ENCODE data around the gene KCNAB1. TPM values are rescaled to one million over a fixed set of nuclear protein-coding genes. Genes with fewer than 3 reads are reported as not detected.

Gene KCNAB1
- total RNA-seq, 2 donors from 2014 or later = not detected

DNA sequence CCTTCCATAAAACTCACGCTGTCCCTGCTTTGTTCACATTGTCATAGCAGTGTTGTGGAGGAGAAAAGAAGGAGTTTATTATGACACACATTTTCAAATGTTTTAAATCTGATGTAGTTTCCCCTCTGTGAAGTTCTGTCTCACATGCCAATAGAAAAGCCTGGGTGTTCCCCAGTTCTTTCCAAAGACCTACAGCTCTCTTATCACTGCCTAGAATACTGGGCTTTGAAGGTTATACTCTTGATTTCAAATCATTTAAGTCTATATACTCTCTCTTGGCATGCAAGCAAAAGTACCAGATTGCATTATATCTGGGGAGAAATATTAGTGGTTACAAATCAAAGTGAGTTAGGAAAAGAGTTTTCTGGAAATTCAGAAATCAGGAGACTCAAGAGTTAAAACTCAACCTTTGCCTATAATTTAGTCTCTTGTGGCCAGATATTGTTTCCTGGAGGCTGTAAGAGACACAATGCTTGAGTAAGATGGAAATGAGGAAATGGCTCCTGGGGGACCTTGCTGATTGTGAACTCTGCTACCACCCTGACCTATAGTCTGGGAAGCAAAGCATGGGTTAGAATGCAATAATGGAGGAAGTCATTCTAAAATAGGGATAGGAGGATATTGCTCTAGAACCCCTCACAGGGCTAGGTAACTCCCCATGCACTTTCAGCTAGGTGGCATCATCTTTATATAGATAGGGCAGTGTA lies 182.8 kb downstream of the KCNAB1 start:
- Mint-ChIP-seq H3K27ac (no peak overlapping the region), H3K9me3 (no peaks in the 10 kb centered on the region)

DNA sequence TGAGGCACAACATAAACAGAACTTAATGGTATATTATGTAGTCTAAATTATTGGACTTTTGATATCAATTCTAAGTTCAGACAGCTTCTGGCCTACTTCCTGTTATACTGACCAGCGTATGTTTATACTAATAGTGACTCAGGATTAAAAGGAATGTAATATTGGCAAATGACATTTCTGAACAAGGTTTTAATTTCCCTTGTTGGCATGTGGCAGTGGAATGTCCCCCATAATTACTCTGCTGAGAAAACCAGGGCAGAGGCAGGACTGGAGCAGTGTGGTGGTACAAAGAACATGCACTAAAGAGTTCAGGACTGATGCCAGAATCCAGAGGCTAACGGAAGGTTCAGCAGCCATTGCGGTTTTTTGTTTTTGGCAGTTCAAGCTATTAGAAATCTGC lies 184.0 kb downstream of the KCNAB1 start:
- ATAC-seq = no peak
- Mint-ChIP-seq H3K36me3 (no peaks in the 10 kb centered on the region), H3K27ac (no peak overlapping the region), H3K9me3 (no peaks in the 10 kb centered on the region)
- no peak for DNase-seq (ENCODE audit: low spot score in 2 of 2)

More for the DNA sequence above, 182.8 kb downstream of the KCNAB1 start:
- no peak for ATAC-seq
- no peak for DNase-seq (ENCODE audit: low spot score in 2 of 2)
- no peaks in the 10 kb centered on the region for H3K36me3 Mint-ChIP-seq

DNA sequence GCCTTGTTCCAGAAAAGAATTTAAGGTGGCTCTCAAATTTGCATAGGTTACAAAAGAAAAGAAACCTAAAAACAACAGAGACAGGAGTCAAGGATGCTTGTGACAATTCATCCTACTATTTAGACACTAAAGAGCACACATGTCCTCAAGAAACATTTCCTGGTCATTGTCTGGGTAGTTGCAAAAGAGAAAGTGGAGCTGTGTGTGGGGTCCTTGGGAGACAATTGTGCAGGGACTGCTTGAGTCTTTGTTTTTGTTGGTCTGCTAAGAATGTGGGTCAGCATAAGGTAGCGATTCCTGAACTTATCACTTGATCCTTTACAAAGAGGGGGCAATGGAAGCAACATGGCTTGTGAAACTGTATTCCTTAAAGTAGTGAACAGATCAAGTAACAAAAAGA lies 185.3 kb downstream of the KCNAB1 start:
- ATAC-seq (no peak), DNase-seq (ENCODE audit: low spot score in 2 of 2) (no peak)
- H3K36me3 Mint-ChIP-seq = no peaks in the 10 kb centered on the region
- no peaks in the 10 kb centered on the region for H3K9me3 Mint-ChIP-seq
- H3K27ac Mint-ChIP-seq = no peak overlapping the region

DNA sequence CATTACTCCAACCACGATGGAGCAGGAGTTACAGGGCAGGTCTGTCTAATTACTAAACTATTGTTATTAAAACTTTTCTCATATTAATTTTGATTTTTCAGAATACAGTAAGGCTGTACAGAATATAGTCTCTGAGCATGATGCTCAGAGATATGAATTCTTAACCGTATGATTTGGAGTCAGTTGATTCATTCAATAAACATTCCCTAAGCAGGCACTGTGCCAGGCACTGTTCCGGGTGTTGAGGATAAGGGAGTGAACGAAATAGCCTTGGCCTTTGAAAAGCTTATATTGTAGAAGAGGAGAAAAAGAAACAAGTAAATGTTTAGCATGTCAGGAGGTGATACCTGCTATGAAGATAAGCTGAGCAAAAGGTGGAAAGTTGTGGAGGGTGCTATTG lies 187.3 kb downstream of the KCNAB1 start:
- DNase-seq (ENCODE audit: low spot score in 2 of 2) (no peak), ATAC-seq (no peak)
- H3K9me3 Mint-ChIP-seq = no peaks in the 10 kb centered on the region
- H3K27ac Mint-ChIP-seq = no peak overlapping the region
- H3K36me3 Mint-ChIP-seq = no peaks in the 10 kb centered on the region

DNA sequence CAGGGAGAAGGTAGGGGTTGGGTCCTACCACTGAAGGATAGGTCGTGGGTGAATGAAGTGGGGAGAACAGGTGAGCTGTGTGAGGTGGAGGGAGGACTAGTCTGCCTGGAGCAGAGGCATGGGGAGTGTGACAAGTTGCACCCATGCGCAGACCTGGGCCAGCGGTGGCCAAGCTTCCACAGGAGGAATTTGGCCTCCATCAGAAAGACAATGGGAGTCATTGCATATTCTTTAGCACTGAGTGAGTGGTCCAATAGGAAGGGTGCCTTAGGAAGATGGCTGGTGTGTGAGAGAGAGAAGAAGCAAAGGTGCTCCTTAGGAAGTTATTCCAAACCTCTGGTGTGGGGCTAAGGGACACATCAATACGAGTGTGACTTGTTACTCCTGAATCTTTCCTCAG lies 191.1 kb downstream of the KCNAB1 start:
- no peaks in the 10 kb centered on the region for H3K36me3 Mint-ChIP-seq
- no peak for ATAC-seq
- DNase-seq (ENCODE audit: low spot score in 2 of 2) = no peak
- H3K9me3 Mint-ChIP-seq = no peaks in the 10 kb centered on the region
- H3K27ac Mint-ChIP-seq = no peak overlapping the region

DNA sequence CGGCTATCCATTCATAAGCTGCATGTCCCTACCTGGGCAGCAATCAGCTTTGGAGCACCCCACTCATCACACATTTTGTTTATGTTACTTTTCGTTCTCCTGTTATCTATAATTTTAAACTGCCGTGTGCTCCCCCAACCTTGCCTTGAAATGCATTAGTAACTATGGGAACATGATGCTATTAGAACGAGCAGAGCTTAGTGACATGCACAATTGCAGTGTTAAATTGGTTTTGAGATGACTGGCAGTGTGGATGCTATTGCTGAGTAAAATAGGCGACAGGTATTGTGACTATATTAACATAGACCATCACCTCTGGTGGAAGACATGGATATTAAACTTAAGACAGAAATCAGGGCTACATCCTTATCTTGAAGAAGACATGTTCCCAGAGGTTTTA lies 191.6 kb downstream of the KCNAB1 start:
- ATAC-seq (no peak), DNase-seq (ENCODE audit: low spot score in 2 of 2) (no peak)
- Mint-ChIP-seq H3K9me3 (no peaks in the 10 kb centered on the region), H3K27ac (no peak overlapping the region), H3K36me3 (no peaks in the 10 kb centered on the region)

DNA sequence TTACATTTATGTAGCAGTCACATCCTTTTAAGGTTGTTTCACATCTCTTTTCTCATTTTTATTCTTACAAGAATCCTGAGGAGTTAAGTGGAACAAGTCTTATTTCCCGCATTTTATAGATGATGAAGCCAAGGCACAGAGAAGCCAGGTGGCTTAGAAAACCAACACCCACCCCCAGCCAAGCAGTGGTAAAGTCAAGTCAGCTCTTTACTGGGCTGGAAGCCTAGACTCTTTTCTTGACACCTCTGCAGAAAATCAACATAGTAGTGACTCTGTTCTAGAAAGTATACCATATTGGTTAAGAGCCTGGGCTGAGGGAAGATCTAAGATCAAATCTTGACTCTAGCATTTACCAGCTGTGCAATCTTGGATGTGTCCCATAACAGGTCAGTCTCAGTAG lies 195.7 kb downstream of the KCNAB1 start:
- no peak for DNase-seq (ENCODE audit: low spot score in 2 of 2)
- Mint-ChIP-seq H3K36me3 (no peaks in the 10 kb centered on the region), H3K9me3 (no peaks in the 10 kb centered on the region), H3K27ac (no peak overlapping the region)
- no peak for ATAC-seq

DNA sequence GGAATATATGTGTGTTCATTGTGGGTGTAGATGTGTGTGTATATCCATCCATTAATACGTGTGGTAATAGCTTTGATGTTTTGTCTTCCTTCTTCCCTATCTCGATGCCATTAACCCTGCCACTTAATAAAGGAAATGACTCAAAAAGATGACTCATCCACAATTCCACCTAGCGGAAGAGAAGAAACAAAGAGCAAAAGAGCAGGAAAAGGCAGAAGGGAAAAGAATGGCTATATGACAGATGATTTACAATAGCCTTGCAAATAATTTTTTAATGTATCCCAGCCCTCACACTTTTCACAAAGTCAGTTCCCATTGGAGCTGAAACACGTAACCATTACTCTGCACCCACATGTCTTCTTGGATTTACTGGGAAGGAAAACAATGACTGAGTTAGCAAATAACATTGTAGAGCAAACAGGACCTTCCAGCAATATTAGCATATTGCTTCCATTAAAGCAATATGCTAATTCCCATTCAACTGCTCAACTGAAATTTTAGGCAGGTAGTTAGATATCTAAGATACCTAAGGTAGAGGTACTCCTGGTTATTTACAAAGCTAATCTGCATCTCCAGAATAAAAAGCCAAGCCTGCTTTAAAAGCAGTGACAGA lies 197.2 kb downstream of the KCNAB1 start:
- Mint-ChIP-seq H3K9me3 (no peaks in the 10 kb centered on the region), H3K27ac (no peak overlapping the region), H3K36me3 (no peaks in the 10 kb centered on the region)
- no peak for DNase-seq (ENCODE audit: low spot score in 2 of 2)
- no peak for ATAC-seq

DNA sequence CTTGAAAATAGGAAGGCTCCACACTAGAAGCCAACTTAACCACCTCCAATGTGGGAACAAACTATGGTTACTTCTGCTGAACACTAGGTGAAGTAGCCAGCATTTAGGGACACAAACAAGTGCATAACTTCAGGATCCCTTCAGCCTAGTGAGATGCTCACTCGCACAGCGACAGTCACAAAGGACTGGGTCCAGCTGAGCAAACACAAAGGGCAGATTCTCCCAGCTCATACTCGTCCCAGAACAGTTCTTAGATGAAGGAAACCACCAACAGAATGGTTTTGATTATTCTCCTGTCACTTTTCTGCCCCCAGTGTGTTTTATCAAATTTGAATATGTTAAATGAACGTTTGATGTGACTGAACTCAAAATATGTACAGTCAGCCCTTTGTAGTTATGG lies 201.6 kb downstream of the KCNAB1 start:
- no peaks in the 10 kb centered on the region for H3K9me3 Mint-ChIP-seq
- H3K36me3 Mint-ChIP-seq = no peaks in the 10 kb centered on the region
- DNase-seq (ENCODE audit: low spot score in 2 of 2) (no peak), ATAC-seq (no peak)
- H3K27ac Mint-ChIP-seq = no peak overlapping the region

DNA sequence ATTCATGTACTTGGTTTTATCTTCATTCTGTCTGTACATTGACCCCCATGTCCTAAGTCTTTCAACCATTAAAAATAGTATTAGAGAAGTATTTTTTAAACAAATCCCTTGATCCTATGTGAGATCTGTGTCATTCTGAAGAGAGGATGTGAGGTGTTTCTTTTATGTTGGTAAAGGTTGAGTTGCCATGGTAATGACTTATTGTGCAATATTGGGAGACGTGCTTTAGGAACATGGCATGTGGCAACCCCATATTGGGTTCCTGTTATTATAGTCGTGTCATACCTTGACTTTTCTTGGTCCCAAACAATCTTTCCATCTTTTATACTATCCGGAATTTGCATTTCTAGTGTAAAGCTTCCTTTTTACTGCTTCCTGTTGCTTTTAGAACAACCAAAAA lies 203.1 kb downstream of the KCNAB1 start:
- no peaks in the 10 kb centered on the region for H3K36me3 Mint-ChIP-seq
- H3K9me3 Mint-ChIP-seq = no peaks in the 10 kb centered on the region
- no peak for DNase-seq (ENCODE audit: low spot score in 2 of 2)
- no peak overlapping the region for H3K27ac Mint-ChIP-seq
- ATAC-seq = no peak

DNA sequence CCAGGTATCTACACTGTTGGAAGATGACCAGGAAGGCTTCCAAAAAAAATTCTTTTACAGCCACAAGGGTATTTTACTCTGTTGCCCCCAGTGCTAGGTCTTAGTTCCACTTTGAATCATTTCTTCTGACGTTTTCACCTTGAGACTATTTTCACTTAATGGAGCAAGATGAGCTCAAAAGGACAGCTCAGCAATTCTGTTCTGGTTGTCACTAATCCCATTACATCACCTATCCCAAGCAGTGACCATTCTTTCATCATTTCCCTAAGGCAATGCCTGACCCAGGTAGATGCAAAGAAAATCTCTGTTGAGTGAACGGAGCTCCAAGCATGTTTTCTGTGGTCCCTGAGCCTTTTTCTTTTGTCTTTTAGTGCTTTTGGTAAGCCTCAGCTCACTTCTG lies 210.0 kb downstream of the KCNAB1 start:
- Mint-ChIP-seq H3K36me3 (no peaks in the 10 kb centered on the region), H3K27ac (no peak overlapping the region), H3K9me3 (no peaks in the 10 kb centered on the region)
- no peak for DNase-seq (ENCODE audit: low spot score in 2 of 2)
- no peak for ATAC-seq

DNA sequence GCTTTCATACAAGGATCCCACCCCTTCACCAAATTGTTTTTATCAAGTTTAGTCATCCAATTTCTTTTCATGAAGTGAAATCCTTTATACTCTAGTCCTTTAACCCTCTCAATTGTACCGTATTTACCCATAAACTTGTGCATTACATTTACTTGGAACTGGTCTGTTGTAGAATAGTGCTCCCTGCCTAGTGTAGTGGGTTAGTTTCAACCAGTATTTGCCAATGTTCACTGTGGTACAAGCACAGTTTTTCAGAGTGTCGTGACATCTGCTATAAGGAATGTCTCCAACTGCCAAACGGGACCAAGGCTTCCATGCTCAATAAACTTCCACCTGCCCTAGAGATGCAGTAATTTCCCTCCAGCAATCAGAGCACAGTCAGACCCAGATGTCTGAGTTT lies 211.9 kb downstream of the KCNAB1 start:
- no peak for DNase-seq (ENCODE audit: low spot score in 2 of 2)
- no peaks in the 10 kb centered on the region for H3K9me3 Mint-ChIP-seq
- no peak for ATAC-seq
- H3K36me3 Mint-ChIP-seq = no peaks in the 10 kb centered on the region
- no peak overlapping the region for H3K27ac Mint-ChIP-seq

DNA sequence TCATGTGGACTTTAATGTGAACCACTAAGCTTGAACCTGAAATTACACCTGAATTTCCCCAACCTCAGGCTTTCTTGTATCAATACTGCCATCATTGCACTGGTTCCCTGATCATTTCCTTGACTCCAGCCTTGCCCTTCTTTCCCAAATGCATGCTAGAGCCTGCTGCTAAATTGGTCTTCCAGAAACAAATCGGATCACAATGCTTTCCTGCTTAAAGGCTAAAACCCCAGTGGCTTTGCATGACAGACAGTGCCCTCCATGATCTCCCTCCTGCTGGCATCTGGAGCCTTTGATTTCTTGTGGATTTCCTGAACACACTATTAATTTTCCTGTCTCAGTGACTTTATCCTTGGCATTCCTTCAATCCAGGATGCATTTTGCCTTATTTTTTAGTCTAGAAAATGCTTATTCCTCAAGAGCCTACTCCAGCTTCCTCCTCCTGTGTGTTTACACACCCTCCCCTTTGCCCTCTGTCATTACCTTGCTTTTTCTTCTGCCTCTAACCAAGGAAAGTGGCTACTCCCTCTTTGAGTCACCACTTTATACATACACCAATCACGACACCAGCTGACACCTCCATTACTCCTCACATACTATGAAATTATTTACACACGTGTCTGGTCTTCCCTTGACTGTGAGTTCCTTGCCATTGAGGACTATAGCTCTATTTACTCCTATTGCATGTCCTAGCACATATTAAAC lies 214.6 kb downstream of the KCNAB1 start:
- no peaks in the 10 kb centered on the region for H3K9me3 Mint-ChIP-seq
- DNase-seq (ENCODE audit: low spot score in 2 of 2) (no peak), ATAC-seq (no peak)
- no peaks in the 10 kb centered on the region for H3K36me3 Mint-ChIP-seq
- H3K27ac Mint-ChIP-seq = no peak overlapping the region

DNA sequence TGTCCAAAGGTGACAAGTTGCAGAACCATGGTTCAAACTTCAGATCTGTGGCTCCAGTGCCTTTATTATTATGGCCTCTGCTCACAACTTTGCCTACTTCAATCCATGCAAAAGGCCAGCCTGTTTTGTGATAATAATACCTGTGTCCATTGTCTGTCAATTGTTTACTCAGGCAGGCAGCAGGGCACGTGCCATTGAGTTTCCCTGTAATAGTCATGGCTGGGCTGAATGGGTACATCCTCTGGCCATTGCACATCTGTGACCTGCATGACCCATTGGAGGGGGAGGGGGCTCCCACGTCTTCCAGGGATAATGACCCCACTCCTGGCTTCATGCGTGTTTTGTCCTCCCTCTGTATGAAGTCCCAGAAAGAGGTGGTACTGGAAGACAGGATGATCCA lies 219.1 kb downstream of the KCNAB1 start:
- H3K36me3 Mint-ChIP-seq = no peaks in the 10 kb centered on the region
- H3K9me3 Mint-ChIP-seq = no peaks in the 10 kb centered on the region
- no peak overlapping the region for H3K27ac Mint-ChIP-seq
- DNase-seq (ENCODE audit: low spot score in 2 of 2) = no peak
- no peak for ATAC-seq

DNA sequence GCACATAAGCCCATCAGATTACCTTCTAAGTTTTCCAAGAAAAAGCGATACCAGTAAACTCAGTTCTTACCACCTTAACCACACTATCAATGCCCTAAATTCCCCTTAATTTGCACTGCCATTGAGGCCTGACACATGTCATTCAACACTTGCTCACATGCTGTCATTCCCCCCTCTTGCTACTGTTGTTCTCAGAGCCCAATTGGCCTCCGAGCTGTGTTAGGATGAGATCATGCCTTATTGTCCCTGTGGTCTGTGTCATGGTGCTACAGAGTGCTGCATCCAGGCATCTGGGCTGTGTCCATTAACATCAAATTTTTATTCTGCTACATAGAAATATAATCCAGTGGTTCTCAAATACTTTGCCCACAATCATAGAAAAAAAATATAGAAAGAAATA lies 221.0 kb downstream of the KCNAB1 start:
- H3K27ac Mint-ChIP-seq = no peak overlapping the region
- H3K36me3 Mint-ChIP-seq = no peaks in the 10 kb centered on the region

DNA sequence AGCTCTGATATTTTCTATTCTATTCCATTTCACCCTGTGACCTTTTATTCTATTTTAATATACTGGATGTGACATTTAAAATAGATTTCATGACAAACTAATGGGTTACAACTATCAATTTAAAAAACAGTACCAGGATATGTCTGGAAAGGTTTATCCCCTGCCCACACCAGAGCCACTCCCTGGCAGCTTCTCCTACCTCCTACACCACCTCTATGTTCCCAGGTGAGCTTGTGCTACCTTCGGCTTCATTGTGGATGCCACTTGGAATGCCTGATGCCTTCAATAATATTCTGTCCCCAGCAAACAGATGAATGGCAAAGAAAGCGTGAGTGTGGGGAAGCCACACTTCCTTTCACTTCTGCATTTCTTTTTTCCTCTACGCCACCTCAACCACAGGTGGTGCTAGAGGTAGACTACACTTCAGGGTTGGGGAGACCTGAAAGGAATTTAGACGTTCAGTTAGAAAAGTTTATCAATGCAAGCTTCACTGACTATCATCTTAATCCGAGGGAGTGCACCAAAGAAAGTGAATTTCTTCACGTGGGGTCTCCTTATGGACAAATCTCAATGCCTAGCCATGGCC lies 221.5 kb downstream of the KCNAB1 start:
- DNase-seq (ENCODE audit: low spot score in 2 of 2) (no peak), ATAC-seq (no peak)
- Mint-ChIP-seq H3K9me3 (no peaks in the 10 kb centered on the region), H3K27ac (no peak overlapping the region), H3K36me3 (no peaks in the 10 kb centered on the region)

More for the DNA sequence above, 221.0 kb downstream of the KCNAB1 start:
- ATAC-seq (no peak), DNase-seq (ENCODE audit: low spot score in 2 of 2) (no peak)
- no peaks in the 10 kb centered on the region for H3K9me3 Mint-ChIP-seq

DNA sequence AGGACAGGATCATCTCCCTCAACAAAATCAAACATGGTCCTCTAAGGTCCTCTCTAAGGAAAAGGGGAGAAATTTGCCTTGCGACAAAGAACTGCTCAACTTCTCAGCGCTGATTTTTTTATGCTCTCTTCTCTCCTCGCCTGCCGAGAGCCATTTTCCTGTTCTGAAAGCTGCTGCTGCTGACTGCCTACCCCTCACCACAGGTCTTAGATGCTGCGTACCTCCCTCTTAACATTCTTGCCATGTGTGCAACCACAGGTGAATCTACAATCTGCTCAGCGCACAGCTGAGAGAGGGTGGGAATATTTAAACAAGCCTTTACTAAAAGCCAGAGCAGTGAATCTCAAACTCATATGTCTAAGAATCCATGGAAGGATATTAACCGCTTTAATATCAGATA lies 223.8 kb downstream of the KCNAB1 start:
- DNase-seq (ENCODE audit: low spot score in 2 of 2) (no peak), ATAC-seq (no peak)
- H3K27ac Mint-ChIP-seq = no peak overlapping the region
- H3K9me3 Mint-ChIP-seq = no peaks in the 10 kb centered on the region
- no peaks in the 10 kb centered on the region for H3K36me3 Mint-ChIP-seq

Data from activated naive CD4-positive, alpha-beta T cell treated with anti-CD3 and anti-CD28 coated beads, Interleukin-2, amount 50 U/mL, for 72 hours (primary cell).